ENCODE data around the gene NOMO2.
"Not testable (repeated sequence)": the region's sequence is repeated elsewhere in the genome, so short reads cannot be mapped to it uniquely, and the experiment has no call there.

The NOMO2 gene

DNA sequence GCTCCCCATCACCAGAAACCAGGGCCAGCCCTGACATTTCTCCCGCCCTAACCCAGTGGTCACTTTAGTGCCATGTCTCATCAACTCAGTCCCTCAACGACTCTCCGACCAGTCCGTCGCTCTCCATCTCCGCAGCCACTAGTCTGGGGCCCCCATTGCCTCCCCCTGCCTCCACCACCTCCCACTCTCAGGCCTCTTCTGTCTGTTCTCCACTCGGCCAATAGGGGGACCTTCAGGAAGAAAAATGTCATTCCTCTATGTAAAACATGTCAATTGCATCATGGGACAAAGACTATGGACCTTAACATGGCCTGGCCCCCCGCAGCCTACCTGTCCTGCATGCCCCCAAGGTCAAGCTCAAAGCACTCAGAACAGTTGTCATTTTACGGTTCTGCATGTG is 39.3 kb downstream of the NOMO2 start:
- not testable (repeated sequence) for DNase-seq (ENCODE audit: low read depth, low spot score); H3K27ac ChIP-seq

DNA sequence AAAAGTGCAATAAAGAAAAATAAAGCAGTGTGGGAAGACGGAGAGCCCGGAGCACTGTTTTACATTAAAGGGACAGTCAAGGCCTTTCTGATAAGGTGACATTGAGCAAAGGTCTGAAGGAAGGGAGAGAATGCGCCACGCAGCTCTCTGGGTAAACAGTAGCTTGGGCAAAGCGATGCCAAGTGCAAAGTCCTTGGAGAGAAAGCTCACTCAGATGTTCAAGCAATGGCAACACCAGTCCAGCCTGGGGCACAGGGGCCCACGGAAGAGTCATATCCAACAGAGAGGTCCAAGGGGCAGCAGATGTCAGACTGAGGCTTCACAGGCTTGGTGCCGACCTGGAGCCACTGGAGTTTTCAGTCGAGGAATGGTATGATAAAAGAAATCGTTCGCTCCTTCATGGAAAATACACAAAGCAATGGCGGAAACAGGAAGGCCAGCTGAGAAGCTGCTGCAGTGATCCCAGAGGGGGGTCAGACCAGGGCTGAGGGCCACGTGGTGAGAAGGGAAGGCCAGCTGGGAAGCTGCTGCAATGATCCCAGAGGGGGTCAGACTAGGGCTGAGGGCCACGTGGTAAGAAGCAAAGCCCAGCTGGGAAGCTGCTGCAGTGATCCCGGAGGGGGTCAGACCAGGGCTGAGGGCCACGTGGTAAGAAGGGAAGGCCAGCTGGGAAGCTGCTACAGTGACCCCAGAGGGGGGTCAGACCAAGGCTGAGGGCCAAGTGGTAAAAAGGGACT is 40.3 kb downstream of the NOMO2 start:
- DNase-seq (ENCODE audit: low read depth, low spot score); H3K27ac ChIP-seq: not testable (repeated sequence)

- DNase-seq (ENCODE audit: low read depth, low spot score), result not testable (repeated sequence)
These were observed 43.2 kb downstream of the NOMO2 start for GRCh38 chr16:18518536-18519283.

GRCh38 chr16:18498430-18498829 is 63.5 kb downstream of the NOMO2 start:
- not testable (repeated sequence) for DNase-seq (ENCODE audit: low read depth, low spot score); H3K27ac ChIP-seq

More at GRCh38 chr16:18518536-18519283, 43.2 kb downstream of the NOMO2 start:
- H3K27ac ChIP-seq, result not testable (repeated sequence)

GRCh38 chr16:18497032-18497431 is 64.9 kb downstream of the NOMO2 start:
- DNase-seq (ENCODE audit: low read depth, low spot score); H3K27ac ChIP-seq: not testable (repeated sequence)

DNA sequence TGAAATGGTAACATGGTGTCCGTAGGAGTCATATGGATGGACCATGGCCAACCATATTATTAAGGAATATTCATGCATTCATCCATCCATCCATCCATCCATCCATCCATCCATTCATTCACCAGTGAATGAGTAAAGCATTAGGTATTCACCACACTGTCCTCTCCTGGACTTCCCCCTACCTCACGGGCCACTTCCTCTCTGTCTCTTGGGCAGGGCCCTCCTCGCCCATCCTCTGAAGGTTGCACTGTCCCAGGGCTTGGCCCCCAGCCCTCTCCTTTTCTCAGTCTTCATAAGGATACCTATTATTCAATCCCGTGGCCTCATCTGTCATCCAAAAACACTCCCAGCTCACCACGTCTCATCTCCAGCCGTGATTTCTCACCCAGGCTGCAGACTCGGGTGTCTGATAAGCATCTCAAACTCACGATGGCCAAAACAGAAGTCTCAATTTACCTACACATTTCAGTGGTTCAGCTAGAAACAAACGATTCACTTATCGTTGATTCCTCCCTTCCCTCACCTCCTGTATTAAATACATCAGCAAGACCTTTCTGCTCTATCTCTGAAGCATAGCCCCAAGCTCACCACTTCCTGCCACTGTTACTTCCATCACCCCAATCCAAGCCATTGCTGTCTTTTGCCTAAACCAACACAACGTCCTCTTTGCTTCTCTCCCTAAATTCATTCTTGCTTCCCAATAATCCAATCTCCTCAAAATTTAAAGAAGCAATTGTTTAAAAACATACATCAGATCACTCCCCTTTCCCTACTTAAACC is 69.6 kb downstream of the NOMO2 start:
- not testable (repeated sequence) for DNase-seq (ENCODE audit: low read depth, low spot score); H3K27ac ChIP-seq

DNA sequence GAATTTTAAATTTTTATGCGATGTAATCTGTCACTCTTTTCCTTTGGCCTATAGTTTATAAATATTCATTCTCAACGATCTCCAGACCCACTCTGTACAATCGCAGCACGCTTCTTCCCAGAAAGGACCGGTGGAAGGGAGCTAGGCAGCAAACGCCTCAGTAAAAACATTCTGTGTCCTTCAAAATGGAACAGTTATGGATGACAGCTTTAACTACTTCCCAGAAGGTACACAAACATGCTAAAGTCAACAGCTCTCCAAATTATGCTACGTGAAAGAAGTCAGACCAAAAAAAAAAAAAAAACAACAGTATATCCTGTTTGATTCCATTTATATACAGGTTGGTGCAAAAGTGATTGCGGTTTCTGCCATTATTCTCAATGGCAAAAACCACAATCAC is 125.9 kb downstream of the NOMO2 start:
- not testable (repeated sequence) for DNase-seq (ENCODE audit: low read depth, low spot score); H3K27ac ChIP-seq

DNA sequence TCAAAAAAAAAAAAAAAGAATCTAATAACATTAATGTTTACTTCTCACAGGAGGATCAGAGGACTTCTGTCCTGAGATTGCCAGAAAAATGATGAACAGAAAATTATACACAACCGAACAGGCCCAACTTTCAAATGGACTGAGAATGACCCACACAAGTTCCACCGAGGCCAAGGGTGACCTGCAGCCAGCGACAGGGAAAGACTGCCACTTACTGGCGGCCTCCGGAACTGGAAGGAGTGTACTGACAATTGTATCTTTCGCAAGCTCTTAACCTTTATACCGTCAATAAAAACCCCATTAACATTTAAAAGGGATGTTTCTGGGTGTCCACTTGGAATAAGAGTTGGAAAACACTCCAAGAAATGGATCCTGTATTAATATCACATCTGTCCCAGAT is 146.1 kb downstream of the NOMO2 start:
- H3K27ac ChIP-seq; DNase-seq (ENCODE audit: low read depth, low spot score): not testable (repeated sequence)

DNA sequence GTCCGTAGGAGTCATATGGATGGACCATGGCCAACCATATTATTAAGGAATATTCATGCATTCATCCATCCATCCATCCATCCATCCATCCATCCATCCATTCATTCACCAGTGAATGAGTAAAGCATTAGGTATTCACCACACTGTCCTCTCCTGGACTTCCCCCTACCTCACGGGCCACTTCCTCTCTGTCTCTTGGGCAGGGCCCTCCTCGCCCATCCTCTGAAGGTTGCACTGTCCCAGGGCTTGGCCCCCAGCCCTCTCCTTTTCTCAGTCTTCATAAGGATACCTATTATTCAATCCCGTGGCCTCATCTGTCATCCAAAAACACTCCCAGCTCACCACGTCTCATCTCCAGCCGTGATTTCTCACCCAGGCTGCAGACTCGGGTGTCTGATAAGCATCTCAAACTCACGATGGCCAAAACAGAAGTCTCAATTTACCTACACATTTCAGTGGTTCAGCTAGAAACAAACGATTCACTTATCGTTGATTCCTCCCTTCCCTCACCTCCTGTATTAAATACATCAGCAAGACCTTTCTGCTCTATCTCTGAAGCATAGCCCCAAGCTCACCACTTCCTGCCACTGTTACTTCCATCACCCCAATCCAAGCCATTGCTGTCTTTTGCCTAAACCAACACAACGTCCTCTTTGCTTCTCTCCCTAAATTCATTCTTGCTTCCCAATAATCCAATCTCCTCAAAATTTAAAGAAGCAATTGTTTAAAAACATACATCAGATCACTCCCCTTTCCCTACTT is 152.2 kb downstream of the NOMO2 start:
- not testable (repeated sequence) for DNase-seq (ENCODE audit: low read depth, low spot score); H3K27ac ChIP-seq

GRCh38 chr16:18401851-18402657 is 159.8 kb downstream of the NOMO2 start:
- not testable (repeated sequence) for H3K27ac ChIP-seq; DNase-seq (ENCODE audit: low read depth, low spot score)

- not testable (repeated sequence) for DNase-seq (ENCODE audit: low read depth, low spot score); H3K27ac ChIP-seq
These were observed 160.7 kb downstream of the NOMO2 start for GRCh38 chr16:18401159-18401558.

GRCh38 chr16:18394363-18394762 is 167.5 kb downstream of the NOMO2 start:
- not testable (repeated sequence) for H3K27ac ChIP-seq; DNase-seq (ENCODE audit: low read depth, low spot score)

DNA sequence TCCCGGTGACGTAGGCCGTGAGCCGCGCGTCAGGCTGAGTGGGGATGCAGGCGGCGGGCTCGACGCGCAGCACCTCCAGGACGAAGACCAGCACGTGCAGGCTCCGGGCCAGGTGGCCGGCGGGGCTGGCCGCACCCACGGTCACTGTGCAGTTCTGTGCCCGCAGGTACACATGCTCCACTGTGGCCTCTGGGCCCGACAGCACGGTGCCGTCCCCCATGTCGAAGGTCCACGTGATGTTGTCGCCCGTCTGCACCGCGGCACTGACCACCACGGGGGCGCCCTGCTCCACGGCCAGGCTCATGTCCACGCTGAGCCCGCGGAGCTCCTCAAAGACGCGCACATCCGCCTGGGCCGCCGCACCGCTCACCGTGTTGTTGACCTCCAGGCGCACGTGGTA is 174.1 kb downstream of the NOMO2 start:
- not testable (repeated sequence) for DNase-seq (ENCODE audit: low read depth, low spot score); H3K27ac ChIP-seq

DNA sequence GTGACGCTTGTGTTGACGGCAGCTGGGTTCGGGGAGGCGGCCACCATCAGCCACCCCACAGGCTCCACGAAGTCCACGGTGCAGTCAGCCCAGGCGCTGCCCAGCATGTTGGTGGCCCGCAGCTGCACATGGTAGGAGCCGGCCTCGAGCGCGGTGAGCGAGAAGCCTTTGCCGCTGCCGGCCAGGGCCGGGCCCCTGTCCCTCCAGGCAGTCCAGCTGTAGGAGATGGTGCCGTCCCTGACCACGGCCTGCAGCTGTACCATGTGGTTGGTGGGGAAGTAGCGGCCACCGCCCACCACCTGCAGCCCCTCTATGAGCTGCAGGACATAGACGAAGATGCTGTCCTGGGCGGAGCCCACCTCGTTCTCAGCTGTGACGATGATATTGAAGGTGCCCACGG is 175.4 kb downstream of the NOMO2 start:
- DNase-seq (ENCODE audit: low read depth, low spot score); H3K27ac ChIP-seq: not testable (repeated sequence)

DNA sequence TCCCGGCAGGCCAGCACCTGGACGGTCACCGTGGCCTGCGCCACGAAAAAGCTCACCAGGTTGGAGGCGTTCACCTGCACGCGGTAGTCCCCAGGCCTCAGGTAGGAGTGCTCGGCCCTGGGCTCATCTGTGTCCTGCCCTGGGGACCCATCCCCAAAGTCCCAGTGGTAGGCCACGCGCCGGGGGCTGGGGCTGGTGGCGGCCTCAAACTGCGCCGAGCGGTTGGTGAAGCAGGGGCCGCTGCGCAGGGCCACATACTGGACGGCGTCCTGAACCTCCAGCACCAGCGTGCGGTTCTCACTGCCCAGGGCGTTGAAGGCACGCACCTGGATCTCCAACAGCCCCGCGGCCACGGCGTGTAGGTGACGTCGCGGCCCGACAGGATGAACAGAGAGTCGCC is 176.6 kb downstream of the NOMO2 start:
- H3K27ac ChIP-seq; DNase-seq (ENCODE audit: low read depth, low spot score): not testable (repeated sequence)

DNA sequence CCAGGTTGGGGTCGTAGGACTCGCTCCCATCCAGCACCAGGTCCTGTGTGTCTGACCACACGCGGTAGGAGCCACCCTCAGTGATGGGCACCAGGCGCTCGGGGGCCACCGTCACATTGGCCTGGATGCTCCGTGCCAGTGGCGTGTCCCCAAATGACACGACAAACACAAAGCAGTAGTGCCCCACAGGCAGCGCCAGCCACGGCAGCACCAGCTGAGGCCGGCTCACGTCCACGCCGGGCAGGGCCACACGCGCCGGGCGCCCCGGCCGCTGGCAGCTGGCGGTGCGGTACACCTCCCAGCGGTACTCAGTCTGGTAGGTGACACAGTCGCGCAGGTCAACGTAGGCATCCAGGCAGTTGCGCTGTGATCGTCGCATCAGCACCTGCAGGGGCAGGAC is 177.0 kb downstream of the NOMO2 start:
- not testable (repeated sequence) for DNase-seq (ENCODE audit: low read depth, low spot score); H3K27ac ChIP-seq

DNA sequence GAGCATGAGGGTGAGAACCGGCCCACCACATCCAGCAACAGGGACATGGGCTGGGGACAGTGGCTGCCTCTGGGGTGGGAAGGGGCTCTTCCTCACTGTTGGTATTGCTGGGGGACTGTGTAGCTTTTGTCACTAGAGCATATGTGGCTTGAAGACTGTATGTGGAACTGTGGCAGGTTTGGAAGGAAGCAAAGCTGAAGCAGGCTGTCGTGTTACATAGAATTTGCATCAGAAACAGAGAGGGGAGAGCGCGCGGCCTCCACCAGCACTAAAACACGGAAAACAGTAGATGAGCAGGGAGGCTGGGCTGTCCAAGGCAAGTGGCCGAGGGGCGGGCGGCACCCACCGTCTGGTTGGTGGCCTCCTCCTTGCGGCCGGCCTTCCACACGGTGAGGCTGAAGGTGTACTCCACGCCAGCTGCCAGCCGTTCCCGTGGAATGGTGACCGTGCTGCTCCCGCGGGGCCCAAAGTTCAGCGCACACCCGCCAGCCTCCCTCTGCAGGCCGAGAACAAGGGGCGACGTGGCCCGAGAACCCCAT is 177.7 kb downstream of the NOMO2 start:
- DNase-seq (ENCODE audit: low read depth, low spot score); H3K27ac ChIP-seq: not testable (repeated sequence)

- not testable (repeated sequence) for DNase-seq (ENCODE audit: low read depth, low spot score); H3K27ac ChIP-seq
These were observed 179.2 kb downstream of the NOMO2 start for GRCh38 chr16:18382696-18383095.

All from epithelial cell of prostate (primary cell).